ENCODE data around the gene COPS7A.

COPS7A gene

DNA sequence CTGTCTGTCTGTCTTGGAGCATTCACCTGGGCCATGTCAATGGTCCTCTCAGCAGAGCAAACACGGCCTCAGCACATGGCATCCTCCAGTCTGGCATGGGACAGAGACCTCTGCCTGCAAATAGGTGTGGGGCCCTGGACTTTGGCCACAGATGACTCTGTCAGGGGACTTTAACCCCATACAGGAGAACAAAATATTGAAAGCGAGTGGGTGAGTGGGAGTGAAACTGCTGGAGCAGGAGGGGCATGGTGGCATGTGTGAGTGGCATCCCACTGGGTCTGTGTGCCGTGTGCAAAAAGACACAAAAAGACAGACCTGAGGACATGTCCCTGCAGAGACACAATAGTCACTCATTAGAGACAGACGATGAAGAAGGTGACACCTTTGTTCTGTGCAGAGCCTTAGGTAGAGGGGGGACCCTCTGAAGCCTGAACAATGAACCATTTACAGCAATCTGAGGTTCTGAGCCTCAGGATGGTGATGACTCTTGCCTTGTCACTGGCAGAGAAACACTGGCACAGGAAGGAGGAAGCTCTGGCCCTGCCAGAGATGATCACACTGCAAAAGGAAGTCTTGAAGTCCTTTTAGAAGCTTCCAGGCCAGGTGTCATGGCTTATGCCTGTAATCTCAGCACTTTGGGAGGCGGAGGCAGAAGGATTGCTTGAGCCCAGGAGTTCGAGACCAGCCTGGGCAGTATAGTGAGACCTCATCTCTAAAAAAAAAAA lies 56.0 kb downstream of the COPS7A start:
- DNase-seq (ENCODE audit: insufficient read length, low spot score): no peak
- no peak for FAIRE-seq

DNA sequence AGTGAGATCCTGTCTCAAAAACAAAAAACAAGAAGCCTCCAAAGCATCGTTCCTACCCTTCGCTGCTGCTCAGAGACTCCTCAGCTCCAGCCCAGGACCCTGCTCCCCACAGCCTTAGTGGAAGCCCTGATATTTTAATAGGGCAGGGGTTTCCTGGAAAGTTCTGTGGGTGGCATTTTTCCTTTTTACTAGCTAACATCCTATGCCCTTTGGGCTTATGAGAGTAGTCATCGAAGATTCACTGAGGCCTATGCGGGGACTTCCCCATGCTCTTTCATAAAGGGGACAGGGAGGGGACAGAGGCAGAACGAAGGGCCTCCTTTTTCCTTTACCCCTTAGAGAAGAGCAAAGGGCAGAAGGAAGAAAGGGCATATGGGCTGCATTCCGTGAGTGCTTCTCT lies 56.7 kb downstream of the COPS7A start:
- no peak for FAIRE-seq
- no peak for DNase-seq (ENCODE audit: insufficient read length, low spot score)

Measured in GM19239 (cell line).